T-helper 1 cell (primary cell): Measurements from ENCODE around the gene WDSUB1.

Source experiments
- DNase-seq, 5 donors: peaks; one replicate each; pipeline ENCODE4 v3.0.0-alpha.2; 2012 to 2020

Gene WDSUB1

GRCh38 chr2:159266554-159266953 lies 19.9 kb downstream of the WDSUB1 start:
- DNase-seq = no peak

GRCh38 chr2:159265171-159265576 lies 21.3 kb downstream of the WDSUB1 start:
- DNase-seq = no peak

GRCh38 chr2:159262904-159263303 lies 23.6 kb downstream of the WDSUB1 start:
- no peak for DNase-seq

- DNase-seq = no peak
Observed at GRCh38 chr2:159262226-159262625, 24.3 kb downstream of the WDSUB1 start.

- no peak for DNase-seq
Observed at GRCh38 chr2:159256159-159256558, 30.3 kb downstream of the WDSUB1 start.

GRCh38 chr2:159252905-159253304 lies 33.6 kb downstream of the WDSUB1 start:
- DNase-seq = no peak

- no peak for DNase-seq
Observed at GRCh38 chr2:159251296-159252173, 35.0 kb downstream of the WDSUB1 start.

- no peak for DNase-seq
Observed at GRCh38 chr2:159249990-159250715, 36.4 kb downstream of the WDSUB1 start.

- no peak for DNase-seq
Observed at GRCh38 chr2:159246325-159246988, 40.0 kb downstream of the WDSUB1 start.

- no peak for DNase-seq
Observed at GRCh38 chr2:159243529-159243928, 43.0 kb downstream of the WDSUB1 start.

GRCh38 chr2:159234868-159235267 lies 51.6 kb downstream of the WDSUB1 start:
- no peak for DNase-seq

- DNase-seq = no peak
Observed at GRCh38 chr2:159232456-159233170, 53.9 kb downstream of the WDSUB1 start.

GRCh38 chr2:159230145-159230877 lies 56.2 kb downstream of the WDSUB1 start:
- no peak for DNase-seq

GRCh38 chr2:159229476-159230144 lies 56.9 kb downstream of the WDSUB1 start:
- no peak for DNase-seq

GRCh38 chr2:159228081-159228581 lies 58.4 kb downstream of the WDSUB1 start:
- DNase-seq = no peak

GRCh38 chr2:159227467-159227866 lies 59.0 kb downstream of the WDSUB1 start:
- DNase-seq = no peak

- DNase-seq = no peak
Observed at GRCh38 chr2:159226608-159227385, 59.7 kb downstream of the WDSUB1 start.

- peak in 1 of 5 donors; percentile 28 for DNase-seq
Observed at GRCh38 chr2:159226059-159226461, 60.4 kb downstream of the WDSUB1 start.

GRCh38 chr2:159225025-159226016 lies 61.2 kb downstream of the WDSUB1 start:
- DNase-seq = no peak
